Mammary epithelial cell (primary cell): ENCODE measurements around the gene CLDN7.

Source experiments
- EZH2 ChIP-seq: IDR thresholded peaks from 2 replicates; pipeline ENCODE4 v1.6.1; 2012; ENCODE audit warnings: low read length, inconsistent platforms, borderline replicate concordance
- TF ChIP-seq, protein P1 (sequence below), 2 donors: IDR thresholded peaks in 1 of 2; conservative IDR thresholded peaks in 1 of 2; 2 replicates each; pipeline ENCODE4 v1.5.1; 2011 to 2012; ENCODE audit warnings: inconsistent platforms in 2 of 2, low read length in 2 of 2, mild to moderate bottlenecking in 2 of 2, control low read depth in 1 of 2, low read depth in 1 of 2; ENCODE audit not compliant: insufficient read depth in 1 of 2; ENCODE audit errors: extremely low read depth in 1 of 2

GRCh38 chr17:7249830-7250229 is 12.4 kb downstream of the CLDN7 start:
- TF ChIP-seq, protein P1, sequence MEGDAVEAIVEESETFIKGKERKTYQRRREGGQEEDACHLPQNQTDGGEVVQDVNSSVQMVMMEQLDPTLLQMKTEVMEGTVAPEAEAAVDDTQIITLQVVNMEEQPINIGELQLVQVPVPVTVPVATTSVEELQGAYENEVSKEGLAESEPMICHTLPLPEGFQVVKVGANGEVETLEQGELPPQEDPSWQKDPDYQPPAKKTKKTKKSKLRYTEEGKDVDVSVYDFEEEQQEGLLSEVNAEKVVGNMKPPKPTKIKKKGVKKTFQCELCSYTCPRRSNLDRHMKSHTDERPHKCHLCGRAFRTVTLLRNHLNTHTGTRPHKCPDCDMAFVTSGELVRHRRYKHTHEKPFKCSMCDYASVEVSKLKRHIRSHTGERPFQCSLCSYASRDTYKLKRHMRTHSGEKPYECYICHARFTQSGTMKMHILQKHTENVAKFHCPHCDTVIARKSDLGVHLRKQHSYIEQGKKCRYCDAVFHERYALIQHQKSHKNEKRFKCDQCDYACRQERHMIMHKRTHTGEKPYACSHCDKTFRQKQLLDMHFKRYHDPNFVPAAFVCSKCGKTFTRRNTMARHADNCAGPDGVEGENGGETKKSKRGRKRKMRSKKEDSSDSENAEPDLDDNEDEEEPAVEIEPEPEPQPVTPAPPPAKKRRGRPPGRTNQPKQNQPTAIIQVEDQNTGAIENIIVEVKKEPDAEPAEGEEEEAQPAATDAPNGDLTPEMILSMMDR (conservative IDR thresholded peaks at IDR 0.05 in 1 of 2, IDR thresholded peaks at IDR 0.05 in 1 of 2; ENCODE audit: extremely low read depth in 1 of 2, insufficient read depth in 1 of 2, low read depth in 1 of 2, low read length in 2 of 2) = no peak
- TF ChIP-seq EZH2 = no peak
